Thyroid gland (tissue), 4 donors: ENCODE data around the gene NUBP1. TPM values are rescaled to one million over a fixed set of nuclear protein-coding genes. Genes with fewer than 3 reads are reported as not detected.

Source experiments
- DNase-seq, 2 donors: peaks; one replicate each; pipeline ENCODE4 v3.0.0-alpha.2; 2019
- H3K27ac ChIP-seq, 3 donors: fragments of 200-600 bp; sonication (generic); 1 replicate in 2 of 3; 2 replicates in 1 of 3; pipeline ENCODE4 v1.5.1; 2016 to 2019; ENCODE audit warnings: mild to moderate bottlenecking in 1 of 3, moderate library complexity in 1 of 3
- H3K27me3 ChIP-seq: fragments of 200-600 bp; sonication (generic); one replicate; pipeline ENCODE4 v1.5.1; 2019
- H3K36me3 ChIP-seq, 2 donors: fragments of 200-600 bp; sonication (generic); one replicate each; pipeline ENCODE4 v1.5.1; 2016 to 2019
- H3K4me1 ChIP-seq, 2 donors: fragments of 200-600 bp; sonication (generic); one replicate each; pipeline ENCODE4 v1.5.1; 2017 to 2019
- H3K4me3 ChIP-seq, 3 donors: fragments of 200-600 bp; sonication (generic); replicated peaks in 1 of 3; 1 replicate in 2 of 3; 2 replicates in 1 of 3; pipeline ENCODE4 v1.5.1; 2016; ENCODE audit warnings: mild to moderate bottlenecking in 1 of 3
- H3K9me3 ChIP-seq: fragments of 200-600 bp; sonication (generic); one replicate; pipeline ENCODE4 v1.5.1; 2017
- CTCF ChIP-seq, 6 experiments: fragments of 200-600 bp in 3 of 6; fragments of 450-650 bp in 3 of 6; sonication (generic) in 3 of 6; IDR thresholded peaks; one replicate each; pipeline ENCODE4 v1.5.1; 2016 to 2019; ENCODE audit warnings: antibody characterized with exemption in 6 of 6, mild to moderate bottlenecking in 2 of 6, inconsistent platforms in 1 of 6, moderate library complexity in 1 of 6
- POLR2A ChIP-seq, 2 donors: fragments of 450-650 bp; IDR thresholded peaks; one replicate each; pipeline ENCODE4 v1.6.1; 2017; ENCODE audit warnings: antibody characterized with exemption in 2 of 2, mild to moderate bottlenecking in 2 of 2, moderate library complexity in 1 of 2
- WGBS, 2 donors: methylation state at CpG; one replicate each; pipeline ENCODE4 v1.1.5; 2017; 5-methylcytosine and 5-hydroxymethylcytosine counted together
- intact Hi-C: fragments of 100-400 bp; cut with DNase I; formaldehyde crosslinking; loops from one replicate; pipeline ENCODE4 v1.15.1; 2023
- total RNA-seq, 4 donors: library from RNA; depleted of rRNA; stranded (reverse); fragments of >200 nt; gene quantifications; one replicate each; pipeline ENCODE4 v1.2.3, GENCODE V29; 2016

NUBP1 gene
- total RNA-seq, 4 donors from 2014 or later, result 28.0 to 42.4 (median 33.6) TPM

GRCh38 chr16:10708969-10709368 lies 34.7 kb upstream of the NUBP1 start:
- DNase-seq, result no peak
- Histone ChIP-seq H3K36me3 (no peaks in the 10 kb centered on the region), H3K27ac (no peak overlapping the region), H3K4me1 (no peaks in the 10 kb centered on the region), H3K4me3 (no peak overlapping the region), H3K27me3 (no peaks in the 10 kb centered on the region), H3K9me3 (no peaks in the 10 kb centered on the region)
- WGBS, 2 donors, result 66 to 77% methylated on average over 4 of the region's 4 CpGs
- intact Hi-C loops, result no loop called here
- TF ChIP-seq POLR2A (IDR thresholded peaks at IDR 0.05), result no peak
- TF ChIP-seq CTCF (IDR thresholded peaks at IDR 0.05), result no peak

GRCh38 chr16:10728003-10728887 lies 15.4 kb upstream of the NUBP1 start:
- TF ChIP-seq POLR2A (IDR thresholded peaks at IDR 0.05), result no peak
- TF ChIP-seq CTCF (IDR thresholded peaks at IDR 0.05), result no peak
- intact Hi-C loops, result no loop called here
- Histone ChIP-seq H3K4me3 (no peak overlapping the region), H3K36me3 (no peaks in the 10 kb centered on the region), H3K27me3 (no peaks in the 10 kb centered on the region), H3K27ac (no peak overlapping the region), H3K9me3 (no peaks in the 10 kb centered on the region), H3K4me1 (no peaks in the 10 kb centered on the region)
- DNase-seq, result no peak
- WGBS, 2 donors, result 71 to 76% methylated on average over 16 of the region's 16 CpGs

- WGBS, 2 donors, result 68 to 82% methylated on average over 12 to 19 of the region's 19 CpGs
These were observed 14.3 kb upstream of the NUBP1 start for GRCh38 chr16:10729104-10730048.

GRCh38 chr16:10731790-10732189 lies 11.9 kb upstream of the NUBP1 start:
- Histone ChIP-seq H3K27me3 (no peaks in the 10 kb centered on the region), H3K36me3 (no peaks in the 10 kb centered on the region), H3K9me3 (no peaks in the 10 kb centered on the region), H3K27ac (no peak overlapping the region), H3K4me3 (no peak overlapping the region), H3K4me1 (no peaks in the 10 kb centered on the region)
- WGBS, 2 donors, result 88 to 89% methylated on average over 7 of the region's 7 CpGs
- no peak for TF ChIP-seq CTCF (IDR thresholded peaks at IDR 0.05)
- TF ChIP-seq POLR2A (IDR thresholded peaks at IDR 0.05), result no peak
- DNase-seq, result no peak
- intact Hi-C loops, result no loop called here

More at GRCh38 chr16:10729104-10730048, 14.3 kb upstream of the NUBP1 start:
- H3K27me3 ChIP-seq, result no peaks in the 10 kb centered on the region
- no peak for TF ChIP-seq POLR2A (IDR thresholded peaks at IDR 0.05)
- no peak for TF ChIP-seq CTCF (IDR thresholded peaks at IDR 0.05)
- H3K27ac ChIP-seq, result no peak overlapping the region
- H3K4me1 ChIP-seq, result no peaks in the 10 kb centered on the region
- no peak overlapping the region for H3K4me3 ChIP-seq
- DNase-seq, result no peak
- no peaks in the 10 kb centered on the region for H3K9me3 ChIP-seq
- intact Hi-C loops, result no loop called here
- no peaks in the 10 kb centered on the region for H3K36me3 ChIP-seq
